ENCODE results near the gene CEP112. TPM values are rescaled to one million over a fixed set of nuclear protein-coding genes. Genes with fewer than 3 reads are reported as not detected.

CEP112 gene
- total and polyA plus RNA-seq, 2 donors (not counting 3 experiments of a cell fraction or from before 2014, with no cell fraction given), result 1.5 to 25.3 TPM

DNA sequence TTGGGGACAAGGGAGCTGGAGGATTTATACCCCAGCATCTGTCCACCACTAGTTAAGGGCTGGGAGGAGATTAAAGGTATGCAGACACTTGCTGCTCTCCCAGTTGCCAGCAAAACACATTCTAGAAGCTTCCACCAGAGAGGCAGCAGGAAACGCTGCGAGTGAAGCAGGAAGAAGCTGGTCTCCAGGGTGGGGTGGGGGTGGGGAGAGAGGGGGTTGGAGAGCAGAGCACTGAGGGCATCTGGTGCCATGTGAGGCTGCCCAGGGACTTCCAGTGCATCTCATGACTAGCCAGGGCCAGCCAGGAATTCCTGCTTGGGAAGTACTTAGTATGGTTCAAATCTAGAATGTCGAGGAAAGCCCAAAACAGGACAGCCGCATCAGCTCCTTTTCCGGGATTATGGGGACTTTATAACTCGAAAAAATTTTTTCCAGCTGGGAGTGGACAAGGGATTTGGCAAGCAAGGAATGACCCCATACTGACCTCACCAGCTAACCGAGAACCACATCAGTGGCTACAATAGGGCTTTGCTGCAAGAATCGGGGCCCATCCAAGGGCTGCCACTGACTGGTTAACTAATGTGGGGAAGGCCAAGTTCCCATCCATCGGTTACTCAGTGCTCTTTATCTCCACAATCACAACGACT is 604.3 kb downstream of the CEP112 start:
- TF ChIP-seq EZH2 (IDR thresholded peaks at IDR 0.05; ENCODE audit: borderline replicate concordance, low read depth, low read length, severe bottlenecking) (no peak), GATA2 (IDR thresholded peaks at IDR 0.05; ENCODE audit: insufficient read depth, insufficient read length, low read depth, low read length) (no peak), FOS (IDR thresholded peaks at IDR 0.05; ENCODE audit: borderline replicate concordance, insufficient read depth, low read length) (no peak), POLR2AphosphoS5 (IDR thresholded peaks at IDR 0.05; ENCODE audit: insufficient read depth, low read depth, low read length) (no peak), MYC (IDR thresholded peaks at IDR 0.05; ENCODE audit: low read depth, low read length) (no peak), POLR2A (IDR thresholded peaks at IDR 0.05; ENCODE audit: low read depth, low read length) (no peak), JUN (IDR thresholded peaks at IDR 0.05; ENCODE audit: borderline replicate concordance, insufficient read depth, insufficient read length, low read depth) (no peak)
- TF ChIP-seq, protein P1, sequence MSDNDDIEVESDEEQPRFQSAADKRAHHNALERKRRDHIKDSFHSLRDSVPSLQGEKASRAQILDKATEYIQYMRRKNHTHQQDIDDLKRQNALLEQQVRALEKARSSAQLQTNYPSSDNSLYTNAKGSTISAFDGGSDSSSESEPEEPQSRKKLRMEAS (IDR thresholded peaks at IDR 0.05; ENCODE audit: insufficient read depth, insufficient read length), result no peak
- TF ChIP-seq, protein P2, sequence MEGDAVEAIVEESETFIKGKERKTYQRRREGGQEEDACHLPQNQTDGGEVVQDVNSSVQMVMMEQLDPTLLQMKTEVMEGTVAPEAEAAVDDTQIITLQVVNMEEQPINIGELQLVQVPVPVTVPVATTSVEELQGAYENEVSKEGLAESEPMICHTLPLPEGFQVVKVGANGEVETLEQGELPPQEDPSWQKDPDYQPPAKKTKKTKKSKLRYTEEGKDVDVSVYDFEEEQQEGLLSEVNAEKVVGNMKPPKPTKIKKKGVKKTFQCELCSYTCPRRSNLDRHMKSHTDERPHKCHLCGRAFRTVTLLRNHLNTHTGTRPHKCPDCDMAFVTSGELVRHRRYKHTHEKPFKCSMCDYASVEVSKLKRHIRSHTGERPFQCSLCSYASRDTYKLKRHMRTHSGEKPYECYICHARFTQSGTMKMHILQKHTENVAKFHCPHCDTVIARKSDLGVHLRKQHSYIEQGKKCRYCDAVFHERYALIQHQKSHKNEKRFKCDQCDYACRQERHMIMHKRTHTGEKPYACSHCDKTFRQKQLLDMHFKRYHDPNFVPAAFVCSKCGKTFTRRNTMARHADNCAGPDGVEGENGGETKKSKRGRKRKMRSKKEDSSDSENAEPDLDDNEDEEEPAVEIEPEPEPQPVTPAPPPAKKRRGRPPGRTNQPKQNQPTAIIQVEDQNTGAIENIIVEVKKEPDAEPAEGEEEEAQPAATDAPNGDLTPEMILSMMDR (IDR thresholded peaks at IDR 0.05; ENCODE audit: extremely low read depth in 1 of 2, insufficient read depth in 1 of 2, low read depth in 1 of 2, low read length in 2 of 2), result no peak
- Histone ChIP-seq H4K20me1 (replicated peaks; ENCODE audit: control insufficient read depth, extremely low read depth, insufficient read depth, low read length) (no peaks in the 10 kb centered on the region), H2AFZ (ENCODE audit: low read depth, low read length) (no peak overlapping the region), H3K36me3 (ENCODE audit: control insufficient read depth in 2 of 2, extremely low read depth in 1 of 2, insufficient read depth in 2 of 2, low read length in 2 of 2) (no peaks in the 10 kb centered on the region), H3K27me3 (ENCODE audit: control insufficient read depth in 2 of 2, insufficient read depth in 2 of 2, low read length in 2 of 2) (no peaks in the 10 kb centered on the region), H3K4me3 (replicated peaks in 1 of 3; ENCODE audit: insufficient read depth in 1 of 3, low read depth in 1 of 3, low read length in 3 of 3) (no peak overlapping the region), H3K4me2 (ENCODE audit: insufficient read depth, low read length) (no peak overlapping the region), H3K4me1 (ENCODE audit: control insufficient read depth, extremely low read depth, insufficient read depth, low read length) (no peaks in the 10 kb centered on the region), H3K9me3 (replicated peaks; ENCODE audit: control insufficient read depth, insufficient read depth, low read length) (no peaks in the 10 kb centered on the region), H3K9ac (replicated peaks; ENCODE audit: extremely low read depth, insufficient read depth, low read length) (no peak overlapping the region), H3K79me2 (ENCODE audit: control insufficient read depth, insufficient read depth, low read length) (no peaks in the 10 kb centered on the region), H3K9me1 (replicated peaks; ENCODE audit: control insufficient read depth, extremely low read depth, insufficient read depth, low read length) (no peaks in the 10 kb centered on the region), H3K27ac (ENCODE audit: insufficient read depth, low read depth, low read length) (no peak overlapping the region)
- intact Hi-C loops (cut with micrococcal nuclease) (no loop called here), dilution Hi-C loops (cut with MboI; ENCODE audit: extremely low pct_ligation_motif_present, low sequenced_read_pairs) (no loop called here)
- DNase-seq (ENCODE audit: low read depth, low spot score) (no peak), FAIRE-seq (no peak)
- no TSS peak for BruUV-seq (replicated peaks)
- ChIA-PET POLR2A (no interaction called here), CTCF (interaction anchor here (1.1 to 1.3 kb wide), 2 partner anchors 16 to 87 kb away, joined by 3 read pairs; no protein-coding TSS in a partner anchor)

Measured in endothelial cell of umbilical vein (primary cell).